ENCODE measurements around the gene ZNF83.

The ZNF83 gene

DNA sequence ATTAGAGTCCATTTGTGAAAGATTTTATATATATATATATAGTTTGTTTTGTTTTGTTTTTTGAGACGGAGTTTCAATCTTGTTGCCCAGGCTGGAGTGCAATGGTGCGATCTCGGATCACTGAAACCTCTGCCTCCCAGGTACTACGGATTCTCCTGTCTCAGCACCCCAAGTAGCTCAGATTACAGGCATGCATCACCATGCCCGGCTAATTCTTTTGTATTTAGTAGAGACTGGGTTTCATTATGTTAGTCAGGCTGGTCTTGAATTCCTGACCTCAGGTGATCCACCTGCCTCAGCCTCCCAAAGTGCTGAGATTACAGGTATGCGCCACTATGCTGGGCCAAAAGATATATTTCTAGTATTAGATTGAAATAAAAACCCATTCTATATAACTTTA lies 72.0 kb downstream of the ZNF83 start:
- Mint-ChIP-seq H3K27me3 (no peaks in the 10 kb centered on the region), H3K9me3 (peaks cover 13 to 38% of the 10 kb centered on the region in 2 donors), H3K4me1 (peaks cover 19% of the 10 kb centered on the region), H3K27ac (no peak overlapping the region), H3K4me3 (no peak overlapping the region)
- DNase-seq (no peak), ATAC-seq (no peak)
